ENCODE measurements around the gene PRRT2. TPM values are rescaled to one million over a fixed set of nuclear protein-coding genes. Genes with fewer than 3 reads are reported as not detected.
A peak's percentile ranks its signal among the peaks of the same experiment; 100 is the strongest.
"Not testable (repeated sequence)": the region's sequence is repeated elsewhere in the genome, so short reads cannot be mapped to it uniquely, and the experiment has no call there.

The PRRT2 gene
- total RNA-seq, 1 donor from 2014 or later, result 24.7 TPM

DNA sequence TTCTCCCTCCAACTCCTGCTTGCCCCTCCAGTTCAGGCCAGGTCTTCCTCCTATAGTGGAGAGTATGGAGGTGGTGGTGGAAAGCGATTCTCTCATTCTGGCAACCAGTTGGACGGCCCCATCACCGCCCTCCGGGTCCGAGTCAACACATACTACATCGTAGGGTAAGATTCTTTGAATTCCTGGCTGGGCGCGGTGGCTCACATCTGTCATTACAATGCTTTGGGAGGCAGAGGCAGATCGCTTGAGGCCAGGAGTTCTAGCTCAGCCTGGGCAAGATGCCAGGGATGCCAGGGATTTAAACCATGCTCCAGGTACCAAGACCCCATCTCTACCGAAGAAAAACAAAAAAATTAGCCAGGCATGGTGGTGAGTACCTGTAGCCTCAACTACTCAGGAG lies 32.5 kb upstream of the PRRT2 start:
- peak overlapping the region; percentile 95 for H3K27ac Mint-ChIP-seq
- DNase-seq (ENCODE audit: low spot score in 2 of 2, unreplicated experiment in 2 of 2), result peak; percentile 37 to 62
- H3K27me3 Mint-ChIP-seq (ENCODE audit: low read depth), result no peaks in the 10 kb centered on the region
- no peak overlapping the region for H3K4me3 Mint-ChIP-seq
- H3K9me3 Mint-ChIP-seq, result no peaks in the 10 kb centered on the region
- peaks cover 56% of the 10 kb centered on the region for H3K4me1 Mint-ChIP-seq
- TF ChIP-seq, protein P1, sequence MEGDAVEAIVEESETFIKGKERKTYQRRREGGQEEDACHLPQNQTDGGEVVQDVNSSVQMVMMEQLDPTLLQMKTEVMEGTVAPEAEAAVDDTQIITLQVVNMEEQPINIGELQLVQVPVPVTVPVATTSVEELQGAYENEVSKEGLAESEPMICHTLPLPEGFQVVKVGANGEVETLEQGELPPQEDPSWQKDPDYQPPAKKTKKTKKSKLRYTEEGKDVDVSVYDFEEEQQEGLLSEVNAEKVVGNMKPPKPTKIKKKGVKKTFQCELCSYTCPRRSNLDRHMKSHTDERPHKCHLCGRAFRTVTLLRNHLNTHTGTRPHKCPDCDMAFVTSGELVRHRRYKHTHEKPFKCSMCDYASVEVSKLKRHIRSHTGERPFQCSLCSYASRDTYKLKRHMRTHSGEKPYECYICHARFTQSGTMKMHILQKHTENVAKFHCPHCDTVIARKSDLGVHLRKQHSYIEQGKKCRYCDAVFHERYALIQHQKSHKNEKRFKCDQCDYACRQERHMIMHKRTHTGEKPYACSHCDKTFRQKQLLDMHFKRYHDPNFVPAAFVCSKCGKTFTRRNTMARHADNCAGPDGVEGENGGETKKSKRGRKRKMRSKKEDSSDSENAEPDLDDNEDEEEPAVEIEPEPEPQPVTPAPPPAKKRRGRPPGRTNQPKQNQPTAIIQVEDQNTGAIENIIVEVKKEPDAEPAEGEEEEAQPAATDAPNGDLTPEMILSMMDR (IDR thresholded peaks at IDR 0.05; ENCODE audit: unreplicated experiment), result no peak
- no peaks in the 10 kb centered on the region for H3K36me3 Mint-ChIP-seq

GRCh38 chr16:29783094-29783953 lies 28.7 kb upstream of the PRRT2 start:
- H3K36me3 Mint-ChIP-seq; H3K27me3 Mint-ChIP-seq (ENCODE audit: low read depth); DNase-seq (ENCODE audit: low spot score in 2 of 2, unreplicated experiment in 2 of 2); H3K4me3 Mint-ChIP-seq; H3K9me3 Mint-ChIP-seq: not testable (repeated sequence)
- Mint-ChIP-seq H3K4me1 (peaks cover 60% of the 10 kb centered on the region), H3K27ac (peak overlapping the region; percentile 95)

DNA sequence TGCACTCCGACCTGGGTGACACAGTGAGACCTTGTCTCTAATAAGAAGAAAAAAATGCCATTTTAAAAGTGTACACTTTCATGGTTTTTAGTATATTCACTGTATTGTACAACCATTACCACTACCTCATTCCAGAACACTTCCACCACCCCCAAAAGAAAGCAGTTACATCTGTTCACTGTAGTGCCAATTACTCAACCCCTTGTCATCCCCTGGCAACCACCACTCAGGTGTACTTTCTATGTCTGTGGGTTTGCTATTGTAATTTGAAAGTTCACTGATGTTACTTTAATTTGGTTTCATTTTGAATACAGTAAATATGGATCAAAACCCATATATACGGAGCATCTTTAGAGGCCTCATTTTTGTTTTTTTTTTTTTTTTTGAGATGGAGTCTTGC lies 27.8 kb upstream of the PRRT2 start:
- TF ChIP-seq, protein P1 (IDR thresholded peaks at IDR 0.05; ENCODE audit: unreplicated experiment), result no peak
- H3K4me3 Mint-ChIP-seq, result no peak overlapping the region
- H3K4me1 Mint-ChIP-seq, result peaks cover 53% of the 10 kb centered on the region
- H3K9me3 Mint-ChIP-seq, result no peaks in the 10 kb centered on the region
- DNase-seq (ENCODE audit: low spot score in 2 of 2, unreplicated experiment in 2 of 2), result no peak
- no peaks in the 10 kb centered on the region for H3K36me3 Mint-ChIP-seq
- H3K27ac Mint-ChIP-seq, result peak overlapping the region; percentile 95
- no peaks in the 10 kb centered on the region for H3K27me3 Mint-ChIP-seq (ENCODE audit: low read depth)

- DNase-seq (ENCODE audit: low spot score in 2 of 2, unreplicated experiment in 2 of 2), result peak; percentile 41 to 62
- Mint-ChIP-seq H3K4me1 (peaks cover 46% of the 10 kb centered on the region), H3K27me3 (ENCODE audit: low read depth) (no peaks in the 10 kb centered on the region), H3K36me3 (no peaks in the 10 kb centered on the region), H3K27ac (peak overlapping the region; percentile 67), H3K9me3 (no peaks in the 10 kb centered on the region), H3K4me3 (peak overlapping the region; percentile 49)
- TF ChIP-seq, protein P1 (IDR thresholded peaks at IDR 0.05; ENCODE audit: unreplicated experiment), result peak; percentile 52
Observed at GRCh38 chr16:29784901-29785500, 27.0 kb upstream of the PRRT2 start.

DNA sequence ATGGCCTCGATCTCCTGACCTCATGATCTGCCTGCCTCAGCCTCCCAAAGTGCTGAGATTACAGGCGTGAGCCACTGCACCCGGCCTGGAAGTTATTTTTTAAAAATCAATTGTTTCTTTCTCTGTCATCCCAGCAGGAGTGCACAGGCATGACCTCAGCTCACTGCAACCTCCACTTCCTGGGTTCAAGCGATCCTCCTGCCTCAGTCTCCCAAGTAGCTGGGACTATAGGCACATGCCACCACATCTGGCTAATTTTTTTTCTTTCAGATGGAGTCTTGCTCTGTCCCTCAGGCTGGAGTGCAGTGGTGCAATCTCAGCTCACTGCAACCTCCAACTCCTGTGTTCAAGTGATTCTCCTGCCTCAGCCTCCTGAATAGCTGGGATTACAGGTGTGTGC lies 24.8 kb upstream of the PRRT2 start:
- peaks cover 49% of the 10 kb centered on the region for H3K4me1 Mint-ChIP-seq
- H3K27me3 Mint-ChIP-seq (ENCODE audit: low read depth); H3K27ac Mint-ChIP-seq; H3K36me3 Mint-ChIP-seq; H3K4me3 Mint-ChIP-seq; DNase-seq (ENCODE audit: low spot score in 2 of 2, unreplicated experiment in 2 of 2); H3K9me3 Mint-ChIP-seq: not testable (repeated sequence)

DNA sequence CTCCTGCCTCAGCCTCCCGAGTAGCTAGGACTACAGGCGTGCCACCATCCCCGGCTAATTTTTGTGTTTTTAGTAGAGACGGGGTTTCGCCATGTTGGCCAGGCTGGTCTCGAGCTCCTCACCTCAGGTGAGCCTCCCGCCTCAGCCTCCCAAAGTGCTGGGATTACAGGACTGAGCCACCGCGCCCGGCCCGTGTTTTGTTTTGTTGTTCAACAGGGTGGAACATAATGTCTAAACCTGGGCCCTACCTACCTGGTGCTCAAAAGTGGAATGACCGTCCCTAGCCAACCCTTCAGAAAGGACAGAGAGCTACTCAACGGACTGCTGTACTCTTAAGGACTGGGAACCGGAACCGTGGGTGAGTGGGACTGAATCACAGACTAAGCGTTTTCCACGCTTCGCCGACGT lies 22.2 kb upstream of the PRRT2 start:
- TF ChIP-seq, protein P1 (IDR thresholded peaks at IDR 0.05; ENCODE audit: unreplicated experiment), result no peak
- H3K27me3 Mint-ChIP-seq (ENCODE audit: low read depth), result no peaks in the 10 kb centered on the region
- DNase-seq (ENCODE audit: low spot score in 2 of 2, unreplicated experiment in 2 of 2), result no peak
- H3K4me1 Mint-ChIP-seq, result peaks cover 35% of the 10 kb centered on the region
- peak overlapping the region; percentile 98 for H3K4me3 Mint-ChIP-seq
- peak overlapping the region; percentile 98 for H3K27ac Mint-ChIP-seq
- H3K36me3 Mint-ChIP-seq, result no peaks in the 10 kb centered on the region
- H3K9me3 Mint-ChIP-seq, result no peaks in the 10 kb centered on the region
